HG02981 (cell line): Measurements from ENCODE around the gene IRGQ.
"Not testable (repeated sequence)": the region's sequence is repeated elsewhere in the genome, so short reads cannot be mapped to it uniquely, and the experiment has no call there.

Source experiments
- ATAC-seq: cut with Tn5 transposase; IDR thresholded peaks from one replicate; pipeline ENCODE4 v1.9.1; 2021; ENCODE audit warnings: mild to moderate bottlenecking, moderate library complexity; ENCODE audit not compliant: unreplicated experiment

The IRGQ gene

DNA sequence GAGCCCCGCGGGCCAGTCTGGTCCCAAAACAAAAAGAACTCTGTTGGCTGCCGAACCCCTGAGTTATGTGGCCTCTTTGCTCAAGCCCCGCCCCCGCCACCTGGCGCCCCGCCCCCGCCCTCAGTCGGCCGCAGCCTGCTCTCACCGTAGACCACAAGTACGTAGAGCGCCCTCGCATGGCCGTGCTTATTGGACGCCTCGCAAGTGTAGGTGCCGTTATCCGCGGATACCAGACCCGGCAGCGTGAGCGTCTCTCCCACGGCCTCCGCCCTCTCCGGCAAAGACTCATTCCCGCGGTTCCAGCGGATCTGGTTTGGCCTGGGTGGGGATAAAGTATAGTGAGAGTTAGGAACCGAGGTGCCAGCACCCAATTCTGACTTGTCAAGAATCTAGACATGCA, 29.0 kb upstream of the IRGQ start:
- no peak for ATAC-seq

GRCh38 chr19:43623889-43624670, 28.1 kb upstream of the IRGQ start:
- no peak for ATAC-seq

DNA sequence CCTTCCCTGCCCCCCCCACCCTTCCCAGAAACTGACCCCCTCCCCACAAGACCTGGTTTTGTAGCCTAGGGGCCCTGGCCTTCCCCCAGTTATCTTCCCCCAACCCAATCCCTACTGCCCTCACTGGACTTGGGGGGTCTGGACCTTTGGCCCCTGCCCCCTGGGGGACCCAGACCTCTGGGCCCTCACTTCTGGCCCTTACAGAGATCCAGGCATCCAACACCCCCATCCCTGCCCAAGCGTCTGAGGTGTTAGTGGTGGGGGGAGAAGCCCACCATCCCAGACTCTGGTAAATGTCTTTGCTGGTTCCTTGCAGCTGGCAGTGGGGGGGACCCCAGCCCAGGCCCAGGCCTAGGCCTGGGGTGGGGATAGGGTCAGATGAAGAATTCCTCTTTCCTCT, 27.0 kb upstream of the IRGQ start:
- ATAC-seq = no peak

- ATAC-seq = no peak
These were observed 26.1 kb upstream of the IRGQ start for GRCh38 chr19:43622070-43622469.

- no peak for ATAC-seq
These were observed 24.4 kb upstream of the IRGQ start for GRCh38 chr19:43620061-43621001.

DNA sequence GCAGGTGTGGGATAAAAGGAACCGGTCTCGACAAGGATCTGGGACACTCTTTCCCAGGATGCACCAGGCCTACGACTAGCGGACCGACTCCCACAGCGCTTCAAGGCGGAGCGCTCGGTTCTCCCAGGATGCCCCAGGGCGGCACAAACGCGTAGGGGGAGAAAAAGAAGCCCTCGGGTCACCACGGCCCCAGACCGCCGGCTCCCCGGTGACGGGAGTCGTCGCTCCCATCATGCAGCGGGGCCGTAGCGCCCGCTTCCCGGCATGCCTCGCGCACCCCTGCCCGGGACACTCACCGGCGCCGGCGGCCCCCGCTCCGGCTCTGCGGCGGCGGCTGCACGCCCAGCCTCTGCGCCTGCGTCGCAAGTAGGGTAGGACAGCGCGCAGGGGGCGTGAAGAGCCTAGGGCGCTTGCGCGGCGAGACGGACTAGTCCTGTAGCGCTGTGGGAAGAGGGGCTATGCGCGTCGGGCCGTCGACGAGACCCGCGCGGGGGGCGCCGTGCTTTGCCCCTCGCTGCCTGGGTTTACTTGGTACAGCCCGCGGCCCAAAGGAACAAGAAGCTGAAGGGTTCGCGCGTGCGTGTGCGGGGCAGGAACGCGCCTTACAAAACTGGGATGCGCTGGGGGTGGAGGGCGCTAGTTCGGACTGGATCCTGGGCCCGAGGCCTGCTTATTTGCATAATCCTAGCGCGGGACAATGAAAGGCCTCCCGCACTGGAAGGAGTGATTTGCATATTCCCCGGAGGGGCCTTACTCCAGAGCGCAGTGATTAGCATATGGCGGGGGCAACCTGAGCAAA, 23.5 kb upstream of the IRGQ start, which contains the start of gene ZNF428:
Gene ZNF428 (minus strand): TSS at position 368 of the 799 bp plus-strand sequence. CDS start 5,325 bp downstream, outside the sequence.
- ATAC-seq = peak; percentile 69

- ATAC-seq = peak; percentile 34
These were observed 23.0 kb upstream of the IRGQ start for GRCh38 chr19:43618921-43619261.

DNA sequence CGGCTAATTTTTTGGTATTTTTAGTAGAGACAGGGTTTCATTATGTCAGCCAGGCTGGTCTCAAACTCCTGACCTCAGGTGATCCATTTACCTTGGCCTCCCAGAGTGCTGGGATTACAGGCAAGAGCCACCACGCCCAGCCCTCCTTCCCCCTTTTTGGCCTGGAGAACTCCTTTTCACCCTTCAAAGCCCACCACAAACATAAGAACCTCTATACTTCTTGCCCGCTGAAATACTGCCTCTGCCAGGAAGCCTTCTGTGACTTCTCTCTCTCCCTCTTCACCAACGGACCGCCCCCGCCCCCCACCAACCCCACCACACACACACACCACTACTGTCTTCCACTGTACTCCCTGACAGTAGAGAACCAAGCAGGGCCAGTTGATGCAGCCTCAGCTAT, 21.0 kb upstream of the IRGQ start:
- ATAC-seq = no peak

DNA sequence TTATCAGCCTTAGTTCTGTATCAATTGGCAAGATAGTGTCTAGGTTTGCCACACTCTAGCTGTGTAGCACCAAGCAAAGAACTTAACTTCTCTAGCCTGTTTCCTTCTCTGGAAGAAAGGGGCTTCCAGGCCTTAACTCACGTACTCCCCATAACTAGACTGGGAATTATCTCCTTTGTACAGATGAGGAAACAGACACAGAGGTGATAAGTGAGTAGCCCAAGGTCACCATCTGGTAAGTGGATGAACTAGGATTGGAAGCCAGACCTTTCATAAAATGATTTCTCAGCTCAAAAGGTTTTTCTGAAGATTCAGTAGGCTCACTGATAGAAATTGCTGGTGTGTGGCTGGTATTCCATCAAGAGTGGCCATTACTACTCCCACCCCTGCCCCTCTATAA, 20.4 kb upstream of the IRGQ start:
- ATAC-seq = no peak

GRCh38 chr19:43612374-43612773, 16.4 kb upstream of the IRGQ start:
- no peak for ATAC-seq

- ATAC-seq = no peak
These were observed 15.9 kb upstream of the IRGQ start, which contains the start of gene SRRM5 for GRCh38 chr19:43611788-43612187. TSS of gene SRRM5 (plus strand) at chr19:43612088. CDS start at chr19:43612122, 34 bp downstream.

DNA sequence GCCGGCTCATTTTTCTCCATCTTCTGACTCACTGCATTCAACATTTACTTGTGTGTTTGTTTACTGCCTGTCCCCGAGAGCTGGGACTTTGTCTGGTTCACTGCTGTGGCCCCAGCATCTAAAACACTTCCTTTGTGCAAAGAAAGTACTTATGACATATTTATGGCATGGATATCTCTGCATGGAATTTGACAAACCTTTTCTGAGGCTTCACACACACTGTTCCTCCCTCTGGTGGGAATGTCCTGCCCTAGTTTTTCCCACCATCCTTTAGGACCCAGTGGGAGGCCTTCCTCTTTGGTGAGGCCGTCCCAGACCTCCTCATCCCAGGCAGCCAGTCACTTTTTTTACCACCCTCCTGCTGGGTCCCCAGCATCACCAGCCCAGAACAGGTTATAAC, 14.6 kb upstream of the IRGQ start:
- ATAC-seq = no peak

GRCh38 chr19:43609872-43610271, 13.9 kb upstream of the IRGQ start:
- no peak for ATAC-seq

- ATAC-seq = no peak
These were observed 11.6 kb upstream of the IRGQ start for GRCh38 chr19:43607238-43608205.

GRCh38 chr19:43606569-43607229, 10.8 kb upstream of the IRGQ start:
- ATAC-seq = no peak

DNA sequence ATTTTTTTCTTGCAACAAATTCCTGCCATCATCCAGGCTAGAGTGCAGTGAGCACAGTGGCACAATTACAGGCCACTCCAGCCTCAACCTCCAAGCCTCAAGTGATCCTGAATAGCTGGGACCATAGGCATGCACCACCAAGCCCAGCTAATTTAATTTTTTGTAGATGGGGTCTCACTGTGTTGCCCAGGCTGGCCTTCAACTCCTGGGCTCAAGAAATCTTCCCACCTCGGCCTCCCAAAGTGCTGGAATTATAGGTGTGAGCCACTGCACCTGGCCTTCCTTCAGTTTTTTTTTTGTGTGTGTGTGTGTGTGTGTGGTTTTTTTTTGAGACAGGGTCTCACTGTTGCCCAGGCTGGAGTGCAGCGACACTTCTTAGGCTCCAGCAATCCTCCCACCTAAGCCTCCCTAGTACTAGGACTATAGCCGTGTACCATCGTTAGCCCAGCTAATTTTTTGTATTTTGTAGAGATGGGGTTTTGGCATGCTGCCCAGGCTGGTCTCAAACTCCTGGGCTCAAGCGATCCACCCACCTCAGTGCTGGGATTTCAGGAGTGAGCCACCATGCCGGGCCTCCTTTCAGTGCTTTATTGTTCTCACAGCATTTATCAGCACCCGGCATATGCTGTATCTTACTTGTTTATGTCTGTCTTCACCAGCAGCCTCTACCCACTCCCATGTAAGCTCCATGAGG, 10.1 kb upstream of the IRGQ start:
- ATAC-seq = no peak

DNA sequence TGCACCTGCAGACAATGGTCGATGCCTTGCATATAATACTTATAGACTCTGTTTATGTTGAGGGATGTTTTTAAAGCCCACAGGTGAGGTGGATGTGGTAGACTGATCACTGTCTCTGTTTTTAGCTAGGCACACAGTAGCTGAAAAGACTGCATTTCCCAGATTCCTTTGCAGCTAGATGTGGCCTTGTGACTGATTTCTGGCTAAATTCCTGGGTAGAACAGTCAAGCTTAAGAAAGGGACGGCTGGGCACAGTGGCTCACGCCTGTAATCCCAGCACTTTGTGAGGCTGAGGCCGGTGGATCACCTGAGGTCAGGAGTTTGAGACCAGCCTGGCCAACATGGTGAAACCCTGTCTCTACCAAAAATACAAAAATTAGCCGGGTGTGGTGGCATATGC, 4.4 kb upstream of the IRGQ start:
- not testable (repeated sequence) for ATAC-seq

DNA sequence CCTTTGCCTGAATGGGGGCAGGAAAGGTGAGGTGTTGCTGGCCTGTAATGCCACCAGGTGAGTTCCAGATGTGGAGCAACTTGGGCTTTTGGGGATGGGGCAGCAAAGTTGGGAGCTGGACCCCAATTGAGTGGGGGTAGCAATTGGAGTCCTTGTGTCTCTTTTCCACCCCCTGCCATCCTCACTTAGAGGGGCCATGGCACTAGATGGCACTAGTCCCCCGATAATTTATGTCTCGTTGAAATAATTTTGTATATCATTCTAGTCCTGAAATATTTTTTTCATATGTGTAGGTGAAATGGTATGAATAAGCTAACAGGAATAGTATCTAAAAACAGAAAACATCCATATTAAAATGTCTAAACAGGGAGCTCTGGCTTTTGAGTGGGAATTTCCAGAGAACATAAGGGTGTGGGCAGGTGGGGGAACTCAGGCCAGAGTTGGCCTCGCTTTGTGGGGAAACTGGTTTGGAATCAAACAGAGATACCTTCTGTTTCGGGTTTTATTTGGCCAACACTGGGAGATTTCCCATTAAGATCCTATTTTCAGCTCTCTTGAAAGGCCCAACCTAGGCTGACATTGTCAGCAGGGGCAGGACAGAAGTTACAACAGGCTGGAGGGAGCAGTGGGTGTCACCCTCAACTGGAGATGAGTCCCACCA, 3.8 kb upstream of the IRGQ start:
- ATAC-seq = no peak
